Natural killer cell (primary cell): ENCODE data around the gene C2CD4B. TPM values are rescaled to one million over a fixed set of nuclear protein-coding genes. Genes with fewer than 3 reads are reported as not detected.

Experiments used
- ATAC-seq, 3 donors: fragments of 150-1000 bp in 2 of 3; fragments of 200-7000 bp in 1 of 3; cut with Tn5 transposase; 1 replicate in 1 of 3; 2 replicates in 2 of 3; pipeline ENCODE4 v1.10.0; 2021; ENCODE audit warnings: mild to moderate bottlenecking in 2 of 3, moderate library complexity in 2 of 3
- DNase-seq, 2 donors: peaks; one replicate each; pipeline versions ENCODE4 v3.0.0 to v3.0.0-alpha.2; 2013 to 2021; ENCODE audit warnings: mixed read lengths in 1 of 2
- H3K27ac ChIP-seq: one replicate; pipeline ENCODE4 v1.5.1; 2013; ENCODE audit warnings: mild to moderate bottlenecking, low read length
- H3K27me3 ChIP-seq: one replicate; pipeline ENCODE4 v1.6.1; 2013; ENCODE audit warnings: low read length; ENCODE audit not compliant: control insufficient read depth, insufficient read depth
- H3K36me3 ChIP-seq: one replicate; pipeline ENCODE4 v1.6.1; 2013; ENCODE audit warnings: low read length; ENCODE audit not compliant: control insufficient read depth, insufficient read depth
- H3K4me1 ChIP-seq: one replicate; pipeline ENCODE4 v1.6.1; 2013; ENCODE audit warnings: low read length; ENCODE audit not compliant: control insufficient read depth, insufficient read depth
- H3K4me3 ChIP-seq: one replicate; pipeline ENCODE4 v1.5.1; 2013; ENCODE audit warnings: low read length
- H3K9me3 ChIP-seq: one replicate; pipeline ENCODE4 v1.6.1; 2013; ENCODE audit warnings: low read length; ENCODE audit not compliant: control insufficient read depth, insufficient read depth
- H3K27ac Mint-ChIP-seq, 2 donors: one replicate each; pipeline ENCODE4 v1.8.0; 2022; ENCODE audit warnings: mild to moderate bottlenecking in 2 of 2, mixed read lengths in 2 of 2, moderate library complexity in 1 of 2
- H3K27me3 Mint-ChIP-seq, 2 donors: one replicate each; pipeline ENCODE4 v1.8.0; 2022; ENCODE audit warnings: low read depth in 2 of 2, mixed read lengths in 2 of 2
- H3K36me3 Mint-ChIP-seq: one replicate; pipeline ENCODE4 v1.8.0; 2022; ENCODE audit warnings: mixed read lengths
- H3K4me1 Mint-ChIP-seq, 2 donors: one replicate each; pipeline ENCODE4 v1.8.0; 2022; ENCODE audit warnings: mixed read lengths in 2 of 2
- H3K4me3 Mint-ChIP-seq: one replicate; pipeline ENCODE4 v1.8.0; 2022; ENCODE audit warnings: mild to moderate bottlenecking, moderate library complexity, mixed read lengths
- H3K9me3 Mint-ChIP-seq, 2 donors: one replicate each; pipeline ENCODE4 v1.8.0; 2022; ENCODE audit warnings: mixed read lengths in 2 of 2
- CTCF ChIP-seq: fragments of 200-600 bp; IDR thresholded peaks from one replicate; pipeline ENCODE4 v1.8.0; 2022; ENCODE audit warnings: antibody characterized with exemption
- WGBS: methylation state at CpG from one replicate; pipeline ENCODE4 v1.1.7; 2013; ENCODE audit warnings: missing lambda C conversion rate; ENCODE audit not compliant: insufficient coverage; 5-methylcytosine and 5-hydroxymethylcytosine counted together
- intact Hi-C: fragments of 100-400 bp; cut with micrococcal nuclease; formaldehyde crosslinking; loops from one replicate; pipeline ENCODE4 v1.14.2; 2022
- total RNA-seq, 4 donors: library from RNA; stranded (reverse); fragments of 120-200 nt in 1 of 4; gene quantifications; one replicate each; pipeline versions ENCODE4 v1.2.3 to v1.2.4, GENCODE V29; 2013 to 2022

Gene C2CD4B
- total RNA-seq, 3 donors from 2014 or later (not counting 1 experiment from before 2014, with no cell fraction given), result 0.75 TPM; not detected in 2

DNA sequence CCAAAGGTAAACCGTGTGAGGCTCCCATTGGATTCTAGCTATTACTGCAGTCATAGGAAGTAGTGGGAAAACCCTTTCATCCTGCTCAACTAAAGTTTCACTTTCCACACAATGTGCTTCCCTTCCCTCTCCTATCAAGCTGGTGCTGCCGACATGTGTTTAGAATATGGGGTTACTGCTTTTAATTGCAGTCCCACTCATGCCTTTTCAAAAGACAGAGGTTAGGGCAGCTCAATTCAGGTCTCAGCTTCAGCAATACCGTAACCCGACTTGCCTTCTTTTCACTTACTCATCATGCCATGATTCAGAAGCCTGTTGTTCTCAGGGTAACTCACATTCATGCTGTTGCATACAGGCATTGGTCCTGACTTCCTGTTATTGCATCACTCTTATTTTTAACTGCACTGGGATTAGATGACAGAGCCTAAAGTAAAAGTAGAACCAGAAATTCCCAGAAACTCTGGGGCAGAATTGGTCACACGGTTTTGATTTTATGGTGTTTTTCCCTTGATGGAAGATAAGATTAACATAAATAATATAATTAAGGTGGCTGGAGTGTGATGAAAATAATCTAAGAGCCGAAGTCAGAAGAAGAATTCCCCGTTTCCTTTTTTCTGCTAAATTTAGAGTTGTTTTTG lies 45.7 kb downstream of the C2CD4B start:
- H3K27me3 ChIP-seq, result no peaks in the 10 kb centered on the region
- H3K36me3 ChIP-seq, result no peaks in the 10 kb centered on the region
- no peak overlapping the region for H3K4me3 ChIP-seq
- intact Hi-C loops, result no loop called here
- Mint-ChIP-seq H3K4me3 (no peak overlapping the region), H3K36me3 (no peaks in the 10 kb centered on the region), H3K27ac (peak overlapping the region in 1 of 2 donors; percentile 39), H3K9me3 (no peaks in the 10 kb centered on the region), H3K27me3 (peaks cover 0 to 3% of the 10 kb centered on the region in 2 donors), H3K4me1 (peaks cover 7 to 10% of the 10 kb centered on the region in 2 donors)
- no peak overlapping the region for H3K27ac ChIP-seq
- ATAC-seq (peak in 1 of 3 donors; percentile 40), DNase-seq (peak in 1 of 2 donors; percentile 51)
- TF ChIP-seq CTCF, result no peak
- no peaks in the 10 kb centered on the region for H3K9me3 ChIP-seq
- WGBS, result 6% methylated on average over 3 of the region's 7 CpGs
- no peaks in the 10 kb centered on the region for H3K4me1 ChIP-seq

DNA sequence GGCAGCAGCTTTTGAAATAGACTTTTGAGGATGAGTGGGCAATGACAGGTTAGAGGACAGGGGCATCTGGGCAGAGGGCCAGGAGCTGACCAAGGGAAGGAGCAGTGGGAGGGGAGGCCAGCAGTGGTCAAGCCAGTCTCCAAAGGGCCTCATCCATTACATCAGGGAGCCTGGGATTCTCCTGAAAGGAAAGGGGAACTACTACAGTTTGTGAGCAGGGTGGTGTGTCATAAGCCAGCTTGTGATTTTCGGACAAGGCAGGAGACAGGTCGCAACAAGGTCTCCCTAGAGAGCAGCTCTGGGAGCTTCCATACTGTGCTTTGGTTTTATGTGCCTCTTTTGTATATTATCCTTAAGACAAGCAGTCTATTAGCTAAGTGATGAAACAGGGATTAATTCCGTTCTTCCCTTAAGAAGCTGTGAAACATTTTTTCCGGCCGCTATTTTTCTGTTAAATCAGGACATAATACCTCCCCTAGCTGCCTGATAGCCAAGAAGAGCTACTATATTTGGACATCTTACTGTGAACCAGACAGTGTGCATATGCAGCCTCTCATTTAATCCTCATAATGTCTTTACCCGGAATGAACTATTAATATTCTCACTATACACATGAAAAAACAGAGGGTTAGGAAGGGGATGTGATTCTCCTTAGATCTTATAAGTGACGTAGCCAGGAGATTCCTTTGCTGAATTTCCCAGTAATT lies 46.4 kb downstream of the C2CD4B start:
- Mint-ChIP-seq H3K27me3 (peaks cover 0 to 3% of the 10 kb centered on the region in 2 donors), H3K4me3 (no peak overlapping the region), H3K4me1 (peaks cover under 1 to 5% of the 10 kb centered on the region in 2 donors), H3K9me3 (no peaks in the 10 kb centered on the region), H3K36me3 (no peaks in the 10 kb centered on the region), H3K27ac (no peak overlapping the region)
- no peak overlapping the region for H3K27ac ChIP-seq
- ATAC-seq (no peak), DNase-seq (no peak)
- H3K27me3 ChIP-seq, result no peaks in the 10 kb centered on the region
- TF ChIP-seq CTCF, result no peak
- no peaks in the 10 kb centered on the region for H3K4me1 ChIP-seq
- no peak overlapping the region for H3K4me3 ChIP-seq
- H3K9me3 ChIP-seq, result no peaks in the 10 kb centered on the region
- intact Hi-C loops, result no loop called here
- WGBS, result 93% methylated on average over 5 of the region's 7 CpGs
- H3K36me3 ChIP-seq, result no peaks in the 10 kb centered on the region

GRCh38 chr15:62115847-62116246 lies 49.2 kb downstream of the C2CD4B start:
- Histone ChIP-seq H3K27ac (no peak overlapping the region), H3K27me3 (no peaks in the 10 kb centered on the region), H3K4me1 (no peaks in the 10 kb centered on the region), H3K9me3 (no peaks in the 10 kb centered on the region), H3K4me3 (no peak overlapping the region), H3K36me3 (no peaks in the 10 kb centered on the region)
- H3K4me3 Mint-ChIP-seq, result no peak overlapping the region
- no peak for ATAC-seq
- peaks cover 14 to 15% of the 10 kb centered on the region in 2 donors for H3K27me3 Mint-ChIP-seq
- H3K36me3 Mint-ChIP-seq, result no peaks in the 10 kb centered on the region
- no peaks in the 10 kb centered on the region for H3K9me3 Mint-ChIP-seq
- WGBS, result no CpG with 5 or more reads among the region's 1 CpG
- TF ChIP-seq CTCF, result no peak
- DNase-seq, result no peak
- intact Hi-C loops, result no loop called here
- no peak overlapping the region for H3K27ac Mint-ChIP-seq
- peaks cover 0 to 5% of the 10 kb centered on the region in 2 donors for H3K4me1 Mint-ChIP-seq

Other genes with a start within 250 kb of the C2CD4B start
- gene VPS13C, start 104.8 kb downstream of the C2CD4B start, total RNA-seq, result 100 to 1,000 TPM; 155 to 204 (median 164) TPM
- not detected for gene C2CD4A, start 98.3 kb downstream of the C2CD4B start, total RNA-seq
- gene TLN2, start 225.3 kb upstream of the C2CD4B start, total RNA-seq, result 1 to 10 TPM in 2 of 3 donors, under 1 TPM in 1; 0.70 to 2.4 (median 1.2) TPM